GM12865 (cell line): ENCODE measurements around the gene B3GAT3.
"Not testable (repeated sequence)": the region's sequence is repeated elsewhere in the genome, so short reads cannot be mapped to it uniquely, and the experiment has no call there.

Experiments used
- DNase-seq: peaks from one replicate; pipeline ENCODE4 v3.0.0; 2010; ENCODE audit warnings: low read depth
- H3K4me3 ChIP-seq: 2 replicates; pipeline ENCODE4 v1.5.1; 2011; ENCODE audit warnings: mild to moderate bottlenecking, low read depth, low read length, control low read depth
- TF ChIP-seq, protein P1 (sequence below): IDR thresholded peaks from 2 replicates; pipeline ENCODE4 v1.5.1; 2011; ENCODE audit warnings: low read length, control low read depth, low read depth, inconsistent platforms; ENCODE audit not compliant: insufficient read depth; ENCODE audit errors: missing control alignments

B3GAT3 gene

DNA sequence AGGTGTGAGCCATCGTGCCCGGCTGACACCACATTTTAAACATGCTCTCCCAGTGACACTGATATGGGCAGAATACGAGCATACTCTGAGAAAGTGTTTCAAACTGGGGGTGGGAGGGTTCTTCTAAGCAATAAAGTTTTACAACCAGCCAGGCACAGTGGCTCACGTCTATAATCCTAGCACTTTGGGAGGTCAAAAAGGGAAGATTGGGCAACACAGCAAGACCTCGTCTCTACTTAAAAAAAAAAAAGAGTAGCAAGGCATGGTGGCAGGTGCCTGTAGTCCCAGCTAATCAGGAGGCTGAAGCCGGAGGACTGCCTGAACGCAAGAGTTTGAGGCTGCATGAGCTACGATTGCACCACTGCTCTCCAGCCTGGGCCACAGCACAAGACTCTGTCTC lies 22.4 kb upstream of the B3GAT3 start:
- DNase-seq, result no peak
- no peak overlapping the region for H3K4me3 ChIP-seq
- TF ChIP-seq, protein P1, sequence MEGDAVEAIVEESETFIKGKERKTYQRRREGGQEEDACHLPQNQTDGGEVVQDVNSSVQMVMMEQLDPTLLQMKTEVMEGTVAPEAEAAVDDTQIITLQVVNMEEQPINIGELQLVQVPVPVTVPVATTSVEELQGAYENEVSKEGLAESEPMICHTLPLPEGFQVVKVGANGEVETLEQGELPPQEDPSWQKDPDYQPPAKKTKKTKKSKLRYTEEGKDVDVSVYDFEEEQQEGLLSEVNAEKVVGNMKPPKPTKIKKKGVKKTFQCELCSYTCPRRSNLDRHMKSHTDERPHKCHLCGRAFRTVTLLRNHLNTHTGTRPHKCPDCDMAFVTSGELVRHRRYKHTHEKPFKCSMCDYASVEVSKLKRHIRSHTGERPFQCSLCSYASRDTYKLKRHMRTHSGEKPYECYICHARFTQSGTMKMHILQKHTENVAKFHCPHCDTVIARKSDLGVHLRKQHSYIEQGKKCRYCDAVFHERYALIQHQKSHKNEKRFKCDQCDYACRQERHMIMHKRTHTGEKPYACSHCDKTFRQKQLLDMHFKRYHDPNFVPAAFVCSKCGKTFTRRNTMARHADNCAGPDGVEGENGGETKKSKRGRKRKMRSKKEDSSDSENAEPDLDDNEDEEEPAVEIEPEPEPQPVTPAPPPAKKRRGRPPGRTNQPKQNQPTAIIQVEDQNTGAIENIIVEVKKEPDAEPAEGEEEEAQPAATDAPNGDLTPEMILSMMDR, result no peak

DNA sequence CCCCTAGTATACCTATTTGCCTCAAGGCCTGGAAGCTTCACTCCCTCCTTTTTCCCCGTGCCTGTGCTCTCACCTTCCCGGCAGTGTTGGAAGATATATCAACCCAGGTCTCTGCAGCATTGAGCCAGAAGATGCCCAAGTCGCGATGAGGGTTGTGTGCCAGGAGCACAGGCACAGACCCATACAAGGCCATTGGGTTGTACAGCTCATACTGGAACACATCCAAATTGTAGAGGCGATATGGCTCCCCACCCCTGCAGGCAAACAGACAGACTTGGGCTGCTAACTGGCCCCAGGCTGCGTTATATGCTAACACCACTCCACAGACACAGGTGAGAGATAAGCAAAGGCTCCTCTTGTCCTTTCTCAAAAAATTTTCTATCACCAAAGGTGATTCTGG lies 10.7 kb upstream of the B3GAT3 start:
- TF ChIP-seq, protein P1, result no peak
- no peak for DNase-seq

DNA sequence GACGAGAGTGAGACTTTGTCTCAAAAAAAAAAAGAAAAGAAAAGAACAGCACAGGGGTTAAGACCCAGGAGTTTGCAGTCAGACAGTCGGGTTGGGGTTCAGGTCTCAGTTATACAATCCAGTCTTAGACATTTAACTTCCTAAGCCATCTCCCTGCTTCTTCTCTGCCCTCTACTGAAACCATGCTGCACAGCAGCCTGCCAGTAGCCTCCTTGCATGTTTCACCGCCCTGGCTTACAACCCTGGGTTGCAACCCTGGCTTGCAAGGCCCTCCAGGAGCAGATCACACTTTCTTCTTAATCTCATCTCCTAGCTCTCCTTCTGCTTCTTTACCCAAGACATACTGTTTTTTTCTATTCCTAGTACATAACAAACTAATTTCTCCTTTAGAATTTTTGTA lies 5.9 kb upstream of the B3GAT3 start:
- no peak overlapping the region for H3K4me3 ChIP-seq
- no peak for DNase-seq
- TF ChIP-seq, protein P1, result no peak

More for the DNA sequence above, 10.7 kb upstream of the B3GAT3 start:
- no peak overlapping the region for H3K4me3 ChIP-seq

DNA sequence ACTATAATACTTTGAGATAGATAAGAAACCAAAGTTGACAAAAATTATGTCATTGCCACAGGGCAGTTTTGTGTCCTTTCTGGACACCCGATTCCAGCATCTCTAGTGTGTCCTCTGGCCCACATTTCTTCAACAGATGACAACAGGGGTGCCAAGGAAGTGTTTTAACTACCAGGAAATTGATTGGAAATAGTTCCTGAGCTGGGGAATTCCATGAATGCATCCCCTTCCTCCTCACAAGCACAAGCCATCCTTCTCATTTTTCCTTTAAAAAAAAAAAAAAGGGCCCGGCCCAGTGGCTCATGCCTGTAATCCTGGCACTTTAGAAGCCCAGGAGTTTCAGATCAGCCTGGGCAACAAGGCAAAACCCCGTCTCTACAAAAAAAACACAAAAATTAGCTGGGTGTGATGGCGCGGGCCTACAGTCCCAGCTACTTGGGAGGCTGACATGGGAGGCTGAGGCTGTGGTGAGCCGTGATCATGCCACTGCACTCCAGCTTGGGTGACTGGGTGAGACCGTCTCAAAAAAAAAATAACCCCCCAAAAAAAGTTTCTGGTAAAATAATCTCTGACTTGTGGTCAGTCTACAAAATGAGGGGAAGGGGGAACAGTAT lies 797 bp upstream of the B3GAT3 start:
- TF ChIP-seq, protein P1, result no peak
- DNase-seq, result no peak
- H3K4me3 ChIP-seq, result no peak overlapping the region

DNA sequence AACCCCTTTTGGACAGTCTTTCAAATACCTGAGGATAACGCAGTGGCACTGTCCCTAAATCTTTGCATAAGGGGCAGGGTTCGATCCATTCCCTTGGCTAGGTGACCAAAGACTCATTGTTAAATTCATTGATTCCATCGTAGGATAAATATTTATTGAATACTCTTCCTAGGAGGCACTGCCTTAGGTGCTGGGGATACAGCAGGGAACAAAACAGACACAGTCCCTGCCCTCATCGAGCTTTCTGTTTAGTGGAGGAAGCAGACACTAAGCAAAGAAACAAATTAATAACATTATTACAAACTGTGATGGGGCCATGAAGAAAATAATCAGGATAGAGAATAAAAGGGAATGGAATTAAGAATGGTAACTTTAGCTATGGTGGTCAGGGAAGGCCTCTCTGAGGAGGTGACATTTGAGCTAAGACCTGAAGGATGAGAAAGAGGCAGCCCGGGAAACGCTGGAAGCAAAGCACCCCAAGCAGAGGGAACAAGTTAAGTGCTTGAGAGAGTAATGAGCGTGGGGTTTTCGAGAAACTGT lies 689 bp downstream of the B3GAT3 start:
- no peak for DNase-seq
- TF ChIP-seq, protein P1, result no peak
- peak overlapping the region; percentile 92 for H3K4me3 ChIP-seq

DNA sequence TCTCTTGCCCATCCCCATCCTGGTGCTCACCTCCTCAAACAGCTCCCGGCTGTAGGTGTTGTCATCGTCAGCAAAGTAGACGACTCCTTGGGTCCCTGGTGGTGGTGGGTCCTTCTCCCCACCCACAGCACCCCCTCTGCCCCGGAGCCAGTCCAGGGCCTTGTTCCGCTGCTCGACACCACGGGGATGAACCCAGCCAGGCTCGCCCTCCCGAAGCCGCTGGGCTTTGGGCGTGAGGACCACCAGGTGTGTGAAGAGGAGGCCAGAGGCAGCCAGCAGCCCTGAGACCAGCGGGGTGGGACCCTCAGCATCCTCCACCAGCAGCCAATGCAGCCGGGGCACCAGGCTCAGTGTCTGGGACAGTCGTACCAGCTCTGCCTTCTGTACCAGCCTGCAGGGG lies 4.8 kb downstream of the B3GAT3 start:
- H3K4me3 ChIP-seq, DNase-seq: not testable (repeated sequence)

DNA sequence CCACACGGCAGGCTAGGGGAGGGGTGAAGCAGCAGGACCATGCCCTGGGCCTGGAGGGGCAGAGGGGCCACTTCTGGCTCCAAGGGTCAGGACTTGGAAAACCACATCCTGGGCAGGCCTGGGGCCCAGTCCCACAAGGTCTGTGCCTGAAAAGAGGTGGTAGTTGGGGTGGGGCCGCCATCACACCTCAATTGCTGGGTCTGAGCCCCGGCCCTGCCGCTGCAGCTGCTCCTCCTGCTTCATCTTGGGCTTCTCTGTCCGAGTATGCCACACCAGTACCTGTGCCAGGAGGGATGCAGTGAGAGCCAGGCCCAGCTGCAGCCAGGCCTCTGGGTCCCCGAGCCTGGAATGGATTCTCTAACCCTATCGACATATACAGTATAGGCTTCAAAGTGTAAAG lies 6.3 kb downstream of the B3GAT3 start:
- TF ChIP-seq, protein P1, result no peak
- DNase-seq, result no peak
- H3K4me3 ChIP-seq, result no peak overlapping the region
